Endodermal cell (in vitro differentiated cells): ENCODE measurements around the gene CRMP1. TPM values are rescaled to one million over a fixed set of nuclear protein-coding genes. Genes with fewer than 3 reads are reported as not detected.

Source experiments
- DNase-seq: peaks from one replicate; pipeline ENCODE4 v3.0.0-alpha.2; 2017
- H3K27ac ChIP-seq: 2 replicates; pipeline ENCODE4 v1.5.1; 2013; ENCODE audit warnings: mild to moderate bottlenecking, low read depth, low read length, moderate library complexity
- H3K27me3 ChIP-seq: 2 replicates; pipeline ENCODE4 v1.6.1; 2013; ENCODE audit warnings: mild to moderate bottlenecking, low read length, moderate library complexity; ENCODE audit not compliant: insufficient read depth, control insufficient read depth, poor library complexity, severe bottlenecking
- H3K36me3 ChIP-seq: 2 replicates; pipeline ENCODE4 v1.7.0; 2013; ENCODE audit warnings: mild to moderate bottlenecking, low read length, moderate library complexity; ENCODE audit not compliant: control insufficient read depth, insufficient read depth
- H3K4me1 ChIP-seq: one replicate; pipeline ENCODE4 v1.7.0; 2013; ENCODE audit warnings: low read length; ENCODE audit not compliant: control insufficient read depth, insufficient read depth
- H3K4me3 ChIP-seq: 2 replicates; pipeline ENCODE4 v1.5.1; 2013; ENCODE audit warnings: mild to moderate bottlenecking, low read length, moderate library complexity
- H3K9ac ChIP-seq: 2 replicates; pipeline ENCODE4 v1.6.1; 2013; ENCODE audit warnings: mild to moderate bottlenecking, low read length, moderate library complexity; ENCODE audit not compliant: poor library complexity, severe bottlenecking; ENCODE audit errors: extremely low read depth
- H3K9me3 ChIP-seq: 2 replicates; pipeline ENCODE4 v1.6.1; 2013; ENCODE audit warnings: mild to moderate bottlenecking, low read length, moderate library complexity; ENCODE audit not compliant: control insufficient read depth
- H3K27ac Mint-ChIP-seq: 2 replicates; pipeline ENCODE4 v1.8.0; 2020; ENCODE audit warnings: mixed read lengths
- H3K27me3 Mint-ChIP-seq: 2 replicates; pipeline ENCODE4 v1.8.0; 2021; ENCODE audit warnings: mild to moderate bottlenecking, mixed read lengths; ENCODE audit not compliant: insufficient read depth
- H3K36me3 Mint-ChIP-seq: 2 replicates; pipeline ENCODE4 v1.8.0; 2020; ENCODE audit warnings: low read depth, mixed read lengths
- H3K4me1 Mint-ChIP-seq: 2 replicates; pipeline ENCODE4 v1.8.0; 2020; ENCODE audit warnings: mixed read lengths
- H3K4me3 Mint-ChIP-seq: 2 replicates; pipeline ENCODE4 v1.8.0; 2020; ENCODE audit warnings: mild to moderate bottlenecking, moderate library complexity, mixed read lengths
- H3K9me3 Mint-ChIP-seq: 2 replicates; pipeline ENCODE4 v1.8.0; 2020; ENCODE audit warnings: mild to moderate bottlenecking, mixed read lengths
- CTCF ChIP-seq: fragments of 200-600 bp; sonication (generic); conservative IDR thresholded peaks from 2 replicates; pipeline ENCODE4 v1.5.0; 2021; ENCODE audit warnings: antibody characterized with exemption, mild to moderate bottlenecking
- WGBS, 2 experiments: methylation state at CpG; one replicate each; pipeline versions ENCODE4 v1.1.5 to v1.1.7; 2013; ENCODE audit warnings: missing lambda C conversion rate in 2 of 2, mixed read lengths in 1 of 2; ENCODE audit not compliant: insufficient coverage in 1 of 2, insufficient read length in 1 of 2; 5-methylcytosine and 5-hydroxymethylcytosine counted together
- total RNA-seq, 2 donors: library from RNA; stranded (reverse); fragmentation: NEBNext Ultra II Directional in 1 of 2; extraction: Animal tissue kit (Norgen Biotek cat#: 25700) in 1 of 2; gene quantifications; 2 replicates in 1 of 2; 3 replicates in 1 of 2; pipeline ENCODE4 v1.2.1, GENCODE V29; 2021

The CRMP1 gene
- total RNA-seq, 2 donors from 2014 or later: 40.0 to 64.9 TPM

GRCh38 chr4:5887361-5888221 lies 5.3 kb downstream of the CRMP1 start:
- Histone ChIP-seq H3K4me1 (peaks cover 4% of the 10 kb centered on the region), H3K9ac (no peak overlapping the region), H3K36me3 (no peaks in the 10 kb centered on the region), H3K9me3 (no peaks in the 10 kb centered on the region), H3K4me3 (peak overlapping the region; percentile 80), H3K27me3 (peaks cover 39% of the 10 kb centered on the region), H3K27ac (peak overlapping the region; percentile 77)
- no peaks in the 10 kb centered on the region for H3K36me3 Mint-ChIP-seq
- TF ChIP-seq CTCF: peak; percentile 10
- H3K27me3 Mint-ChIP-seq: peaks cover 31% of the 10 kb centered on the region
- H3K9me3 Mint-ChIP-seq: no peaks in the 10 kb centered on the region
- peak overlapping the region; percentile 76 for H3K4me3 Mint-ChIP-seq
- 0 to 2% methylated on average over 3 to 70 of the region's 70 CpGs for WGBS, 2 experiments
- H3K4me1 Mint-ChIP-seq: peaks cover 20% of the 10 kb centered on the region
- DNase-seq: peak; percentile 83
- no peak overlapping the region for H3K27ac Mint-ChIP-seq

GRCh38 chr4:5887011-5887360 lies 5.9 kb downstream of the CRMP1 start:
- no peak overlapping the region for H3K9ac ChIP-seq
- H3K4me3 ChIP-seq: peak overlapping the region; percentile 80
- WGBS, 2 experiments: 45 to 49% methylated on average over 6 to 8 of the region's 8 CpGs

GRCh38 chr4:5885733-5886132 lies 7.2 kb downstream of the CRMP1 start:
- no peak for TF ChIP-seq CTCF
- H3K27me3 Mint-ChIP-seq: peaks cover 16% of the 10 kb centered on the region
- H3K9me3 Mint-ChIP-seq: no peaks in the 10 kb centered on the region
- Histone ChIP-seq H3K9ac (no peak overlapping the region), H3K4me1 (peaks cover 4% of the 10 kb centered on the region), H3K27ac (no peak overlapping the region), H3K9me3 (no peaks in the 10 kb centered on the region), H3K36me3 (no peaks in the 10 kb centered on the region), H3K4me3 (no peak overlapping the region), H3K27me3 (peaks cover 20% of the 10 kb centered on the region)
- WGBS, 2 experiments: 83 to 86% methylated on average over 3 of the region's 3 CpGs
- H3K4me1 Mint-ChIP-seq: peaks cover 20% of the 10 kb centered on the region
- DNase-seq: no peak
- no peak overlapping the region for H3K4me3 Mint-ChIP-seq
- H3K27ac Mint-ChIP-seq: no peak overlapping the region
- H3K36me3 Mint-ChIP-seq: no peaks in the 10 kb centered on the region

More at GRCh38 chr4:5887011-5887360, 5.9 kb downstream of the CRMP1 start:
- peaks cover 4% of the 10 kb centered on the region for H3K4me1 ChIP-seq
- no peak for DNase-seq
- peak overlapping the region; percentile 76 for H3K4me3 Mint-ChIP-seq
- H3K9me3 Mint-ChIP-seq: no peaks in the 10 kb centered on the region
- H3K27me3 Mint-ChIP-seq: peaks cover 28% of the 10 kb centered on the region
- H3K9me3 ChIP-seq: no peaks in the 10 kb centered on the region
- no peaks in the 10 kb centered on the region for H3K36me3 Mint-ChIP-seq
- H3K27me3 ChIP-seq: peaks cover 33% of the 10 kb centered on the region
- peaks cover 20% of the 10 kb centered on the region for H3K4me1 Mint-ChIP-seq
- H3K36me3 ChIP-seq: no peaks in the 10 kb centered on the region
- TF ChIP-seq CTCF: peak; percentile 43
- H3K27ac ChIP-seq: peak overlapping the region; percentile 77
- no peak overlapping the region for H3K27ac Mint-ChIP-seq
